ENCODE results near the gene DCST1. TPM values are rescaled to one million over a fixed set of nuclear protein-coding genes. Genes with fewer than 3 reads are reported as not detected.

Gene DCST1
- total RNA-seq, 1 experiment from 2014 or later, result 0.15 TPM

DNA sequence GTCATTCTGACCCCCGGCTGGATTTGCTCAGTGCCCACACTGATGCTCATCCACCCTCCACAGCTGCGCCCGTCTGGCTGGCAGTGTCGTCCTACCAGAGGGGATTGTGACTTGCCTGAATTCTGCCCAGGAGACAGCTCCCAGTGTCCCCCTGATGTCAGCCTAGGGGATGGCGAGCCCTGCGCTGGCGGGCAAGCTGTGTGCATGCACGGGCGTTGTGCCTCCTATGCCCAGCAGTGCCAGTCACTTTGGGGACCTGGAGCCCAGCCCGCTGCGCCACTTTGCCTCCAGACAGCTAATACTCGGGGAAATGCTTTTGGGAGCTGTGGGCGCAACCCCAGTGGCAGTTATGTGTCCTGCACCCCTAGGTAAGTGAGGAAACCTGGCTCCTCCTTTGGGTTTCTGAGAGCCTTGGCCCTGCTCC lies 24.2 kb downstream of the DCST1 start:
- TF ChIP-seq, protein P1, sequence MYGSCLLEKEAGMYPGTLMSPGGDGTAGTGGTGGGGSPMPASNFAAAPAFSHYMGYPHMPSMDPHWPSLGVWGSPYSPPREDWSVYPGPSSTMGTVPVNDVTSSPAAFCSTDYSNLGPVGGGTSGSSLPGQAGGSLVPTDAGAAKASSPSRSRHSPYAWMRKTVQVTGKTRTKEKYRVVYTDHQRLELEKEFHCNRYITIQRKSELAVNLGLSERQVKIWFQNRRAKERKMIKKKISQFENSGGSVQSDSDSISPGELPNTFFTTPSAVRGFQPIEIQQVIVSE (CRISPR knock-in tag; IDR thresholded peaks at IDR 0.05; ENCODE audit: borderline replicate concordance), result no peak
- TF ChIP-seq, protein P2, sequence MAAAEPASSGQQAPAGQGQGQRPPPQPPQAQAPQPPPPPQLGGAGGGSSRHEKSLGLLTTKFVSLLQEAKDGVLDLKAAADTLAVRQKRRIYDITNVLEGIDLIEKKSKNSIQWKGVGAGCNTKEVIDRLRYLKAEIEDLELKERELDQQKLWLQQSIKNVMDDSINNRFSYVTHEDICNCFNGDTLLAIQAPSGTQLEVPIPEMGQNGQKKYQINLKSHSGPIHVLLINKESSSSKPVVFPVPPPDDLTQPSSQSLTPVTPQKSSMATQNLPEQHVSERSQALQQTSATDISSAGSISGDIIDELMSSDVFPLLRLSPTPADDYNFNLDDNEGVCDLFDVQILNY (CRISPR knock-in tag; IDR thresholded peaks at IDR 0.05), result no peak
- TF ChIP-seq EMX1 (CRISPR knock-in tag; IDR thresholded peaks at IDR 0.05) (no peak), SP1 (CRISPR knock-in tag; conservative IDR thresholded peaks at IDR 0.05) (no peak), GRHL2 (CRISPR knock-in tag; IDR thresholded peaks at IDR 0.05; ENCODE audit: insufficient replicate concordance, severe bottlenecking) (no peak), CREB1 (CRISPR knock-in tag; IDR thresholded peaks at IDR 0.05) (no peak), ZNF416 (CRISPR knock-in tag; IDR thresholded peaks at IDR 0.05) (no peak), TEAD4 (CRISPR knock-in tag; IDR thresholded peaks at IDR 0.05) (no peak), ZNF232 (CRISPR knock-in tag; IDR thresholded peaks at IDR 0.05) (no peak), ELF4 (CRISPR knock-in tag; IDR thresholded peaks at IDR 0.05; ENCODE audit: low read depth) (no peak), FOXK1 (CRISPR knock-in tag; IDR thresholded peaks at IDR 0.05) (no peak), CREM (CRISPR knock-in tag; IDR thresholded peaks at IDR 0.05) (no peak), ZNF219 (CRISPR knock-in tag; IDR thresholded peaks at IDR 0.05; ENCODE audit: borderline replicate concordance) (no peak), ZNF317 (CRISPR knock-in tag; IDR thresholded peaks at IDR 0.05; ENCODE audit: borderline replicate concordance, low read depth) (no peak)
- TF ChIP-seq, protein P3, sequence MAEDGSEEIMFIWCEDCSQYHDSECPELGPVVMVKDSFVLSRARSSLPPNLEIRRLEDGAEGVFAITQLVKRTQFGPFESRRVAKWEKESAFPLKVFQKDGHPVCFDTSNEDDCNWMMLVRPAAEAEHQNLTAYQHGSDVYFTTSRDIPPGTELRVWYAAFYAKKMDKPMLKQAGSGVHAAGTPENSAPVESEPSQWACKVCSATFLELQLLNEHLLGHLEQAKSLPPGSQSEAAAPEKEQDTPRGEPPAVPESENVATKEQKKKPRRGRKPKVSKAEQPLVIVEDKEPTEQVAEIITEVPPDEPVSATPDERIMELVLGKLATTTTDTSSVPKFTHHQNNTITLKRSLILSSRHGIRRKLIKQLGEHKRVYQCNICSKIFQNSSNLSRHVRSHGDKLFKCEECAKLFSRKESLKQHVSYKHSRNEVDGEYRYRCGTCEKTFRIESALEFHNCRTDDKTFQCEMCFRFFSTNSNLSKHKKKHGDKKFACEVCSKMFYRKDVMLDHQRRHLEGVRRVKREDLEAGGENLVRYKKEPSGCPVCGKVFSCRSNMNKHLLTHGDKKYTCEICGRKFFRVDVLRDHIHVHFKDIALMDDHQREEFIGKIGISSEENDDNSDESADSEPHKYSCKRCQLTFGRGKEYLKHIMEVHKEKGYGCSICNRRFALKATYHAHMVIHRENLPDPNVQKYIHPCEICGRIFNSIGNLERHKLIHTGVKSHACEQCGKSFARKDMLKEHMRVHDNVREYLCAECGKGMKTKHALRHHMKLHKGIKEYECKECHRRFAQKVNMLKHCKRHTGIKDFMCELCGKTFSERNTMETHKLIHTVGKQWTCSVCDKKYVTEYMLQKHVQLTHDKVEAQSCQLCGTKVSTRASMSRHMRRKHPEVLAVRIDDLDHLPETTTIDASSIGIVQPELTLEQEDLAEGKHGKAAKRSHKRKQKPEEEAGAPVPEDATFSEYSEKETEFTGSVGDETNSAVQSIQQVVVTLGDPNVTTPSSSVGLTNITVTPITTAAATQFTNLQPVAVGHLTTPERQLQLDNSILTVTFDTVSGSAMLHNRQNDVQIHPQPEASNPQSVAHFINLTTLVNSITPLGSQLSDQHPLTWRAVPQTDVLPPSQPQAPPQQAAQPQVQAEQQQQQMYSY (CRISPR knock-in tag; IDR thresholded peaks at IDR 0.05), result no peak
- TF ChIP-seq, protein P4, sequence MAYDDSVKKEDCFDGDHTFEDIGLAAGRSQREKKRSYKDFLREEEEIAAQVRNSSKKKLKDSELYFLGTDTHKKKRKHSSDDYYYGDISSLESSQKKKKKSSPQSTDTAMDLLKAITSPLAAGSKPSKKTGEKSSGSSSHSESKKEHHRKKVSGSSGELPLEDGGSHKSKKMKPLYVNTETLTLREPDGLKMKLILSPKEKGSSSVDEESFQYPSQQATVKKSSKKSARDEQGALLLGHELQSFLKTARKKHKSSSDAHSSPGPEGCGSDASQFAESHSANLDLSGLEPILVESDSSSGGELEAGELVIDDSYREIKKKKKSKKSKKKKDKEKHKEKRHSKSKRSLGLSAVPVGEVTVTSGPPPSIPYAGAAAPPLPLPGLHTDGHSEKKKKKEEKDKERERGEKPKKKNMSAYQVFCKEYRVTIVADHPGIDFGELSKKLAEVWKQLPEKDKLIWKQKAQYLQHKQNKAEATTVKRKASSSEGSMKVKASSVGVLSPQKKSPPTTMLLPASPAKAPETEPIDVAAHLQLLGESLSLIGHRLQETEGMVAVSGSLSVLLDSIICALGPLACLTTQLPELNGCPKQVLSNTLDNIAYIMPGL (CRISPR knock-in tag; IDR thresholded peaks at IDR 0.05), result no peak
- TF ChIP-seq, protein P5, sequence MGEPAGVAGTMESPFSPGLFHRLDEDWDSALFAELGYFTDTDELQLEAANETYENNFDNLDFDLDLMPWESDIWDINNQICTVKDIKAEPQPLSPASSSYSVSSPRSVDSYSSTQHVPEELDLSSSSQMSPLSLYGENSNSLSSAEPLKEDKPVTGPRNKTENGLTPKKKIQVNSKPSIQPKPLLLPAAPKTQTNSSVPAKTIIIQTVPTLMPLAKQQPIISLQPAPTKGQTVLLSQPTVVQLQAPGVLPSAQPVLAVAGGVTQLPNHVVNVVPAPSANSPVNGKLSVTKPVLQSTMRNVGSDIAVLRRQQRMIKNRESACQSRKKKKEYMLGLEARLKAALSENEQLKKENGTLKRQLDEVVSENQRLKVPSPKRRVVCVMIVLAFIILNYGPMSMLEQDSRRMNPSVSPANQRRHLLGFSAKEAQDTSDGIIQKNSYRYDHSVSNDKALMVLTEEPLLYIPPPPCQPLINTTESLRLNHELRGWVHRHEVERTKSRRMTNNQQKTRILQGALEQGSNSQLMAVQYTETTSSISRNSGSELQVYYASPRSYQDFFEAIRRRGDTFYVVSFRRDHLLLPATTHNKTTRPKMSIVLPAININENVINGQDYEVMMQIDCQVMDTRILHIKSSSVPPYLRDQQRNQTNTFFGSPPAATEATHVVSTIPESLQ (CRISPR knock-in tag; IDR thresholded peaks at IDR 0.05), result no peak
- TF ChIP-seq, protein P6, sequence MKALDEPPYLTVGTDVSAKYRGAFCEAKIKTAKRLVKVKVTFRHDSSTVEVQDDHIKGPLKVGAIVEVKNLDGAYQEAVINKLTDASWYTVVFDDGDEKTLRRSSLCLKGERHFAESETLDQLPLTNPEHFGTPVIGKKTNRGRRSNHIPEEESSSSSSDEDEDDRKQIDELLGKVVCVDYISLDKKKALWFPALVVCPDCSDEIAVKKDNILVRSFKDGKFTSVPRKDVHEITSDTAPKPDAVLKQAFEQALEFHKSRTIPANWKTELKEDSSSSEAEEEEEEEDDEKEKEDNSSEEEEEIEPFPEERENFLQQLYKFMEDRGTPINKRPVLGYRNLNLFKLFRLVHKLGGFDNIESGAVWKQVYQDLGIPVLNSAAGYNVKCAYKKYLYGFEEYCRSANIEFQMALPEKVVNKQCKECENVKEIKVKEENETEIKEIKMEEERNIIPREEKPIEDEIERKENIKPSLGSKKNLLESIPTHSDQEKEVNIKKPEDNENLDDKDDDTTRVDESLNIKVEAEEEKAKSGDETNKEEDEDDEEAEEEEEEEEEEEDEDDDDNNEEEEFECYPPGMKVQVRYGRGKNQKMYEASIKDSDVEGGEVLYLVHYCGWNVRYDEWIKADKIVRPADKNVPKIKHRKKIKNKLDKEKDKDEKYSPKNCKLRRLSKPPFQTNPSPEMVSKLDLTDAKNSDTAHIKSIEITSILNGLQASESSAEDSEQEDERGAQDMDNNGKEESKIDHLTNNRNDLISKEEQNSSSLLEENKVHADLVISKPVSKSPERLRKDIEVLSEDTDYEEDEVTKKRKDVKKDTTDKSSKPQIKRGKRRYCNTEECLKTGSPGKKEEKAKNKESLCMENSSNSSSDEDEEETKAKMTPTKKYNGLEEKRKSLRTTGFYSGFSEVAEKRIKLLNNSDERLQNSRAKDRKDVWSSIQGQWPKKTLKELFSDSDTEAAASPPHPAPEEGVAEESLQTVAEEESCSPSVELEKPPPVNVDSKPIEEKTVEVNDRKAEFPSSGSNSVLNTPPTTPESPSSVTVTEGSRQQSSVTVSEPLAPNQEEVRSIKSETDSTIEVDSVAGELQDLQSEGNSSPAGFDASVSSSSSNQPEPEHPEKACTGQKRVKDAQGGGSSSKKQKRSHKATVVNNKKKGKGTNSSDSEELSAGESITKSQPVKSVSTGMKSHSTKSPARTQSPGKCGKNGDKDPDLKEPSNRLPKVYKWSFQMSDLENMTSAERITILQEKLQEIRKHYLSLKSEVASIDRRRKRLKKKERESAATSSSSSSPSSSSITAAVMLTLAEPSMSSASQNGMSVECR (CRISPR knock-in tag; IDR thresholded peaks at IDR 0.05; ENCODE audit: borderline replicate concordance), result no peak
- TF ChIP-seq, protein P7, sequence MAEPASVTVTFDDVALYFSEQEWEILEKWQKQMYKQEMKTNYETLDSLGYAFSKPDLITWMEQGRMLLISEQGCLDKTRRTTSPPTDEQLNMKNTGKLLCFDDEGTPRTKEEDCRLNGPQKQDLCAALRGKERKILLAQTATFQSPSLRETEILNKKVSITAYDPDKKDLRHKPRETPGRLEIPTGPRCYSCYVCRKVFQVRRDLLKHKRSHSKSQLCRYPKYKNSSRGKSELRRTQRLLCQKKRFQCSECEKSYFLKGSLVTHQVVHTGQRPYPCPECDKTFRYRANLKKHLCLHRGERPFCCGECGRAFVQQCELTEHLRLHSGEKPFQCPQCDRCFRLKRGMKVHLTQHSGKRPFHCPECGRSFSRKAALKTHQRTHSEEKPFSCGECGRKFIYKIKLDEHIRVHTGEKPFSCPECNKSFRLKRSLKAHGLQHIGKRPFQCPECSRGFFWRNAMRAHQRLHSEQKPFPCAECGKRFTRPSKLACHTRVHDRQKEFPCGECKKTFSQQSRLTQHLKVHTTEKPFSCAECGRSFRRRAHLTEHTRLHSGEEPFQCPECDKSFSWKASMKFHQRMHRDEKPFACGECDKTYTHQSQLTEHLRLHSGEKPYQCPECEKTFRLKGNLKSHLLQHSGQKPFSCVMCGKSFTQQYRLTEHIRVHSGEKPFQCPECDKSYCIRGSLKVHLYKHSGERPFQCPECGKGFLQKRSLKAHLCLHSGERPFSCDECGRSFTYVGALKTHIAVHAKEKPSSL (CRISPR knock-in tag; conservative IDR thresholded peaks at IDR 0.05), result no peak
- ChIA-PET CTCF (interaction anchor here (0.6 to 9.4 kb wide), 20 partner anchors 8 to 981 kb away, joined by 3 to 176 read pairs (median 4); partner anchors contain the start of genes ADAM15, FLAD1, KRTCAP2 and PBXIP1), POLR2A (interaction anchor here (0.6 kb wide), 1 partner anchor 152 kb away, joined by 5 read pairs; no protein-coding TSS in a partner anchor)
- no peak for ATAC-seq
- no peaks in the 10 kb centered on the region for H3K9me3 Mint-ChIP-seq
- H3K4me1 Mint-ChIP-seq, result no peaks in the 10 kb centered on the region
- DNase-seq (ENCODE audit: low spot score), result no peak
- no peak overlapping the region for H3K27ac Mint-ChIP-seq
- no peak overlapping the region for H3K4me3 Mint-ChIP-seq
- no peaks in the 10 kb centered on the region for H3K36me3 Mint-ChIP-seq
- peaks cover 4% of the 10 kb centered on the region for H3K27me3 Mint-ChIP-seq (ENCODE audit: low read depth)
